ELF-1 (cell line): ENCODE results near the gene PKIG.
"Not testable (repeated sequence)": the region's sequence is repeated elsewhere in the genome, so short reads cannot be mapped to it uniquely, and the experiment has no call there.

Experiments used
- DNase-seq: peaks from one replicate; pipeline ENCODE4 v3.0.0-alpha.2; 2016; ENCODE audit warnings: low read depth, low spot score

PKIG gene

GRCh38 chr20:44582311-44583025, at the start of gene PKIG:
Gene PKIG, plus strand, starts transcription at chr20:44582579. Its CDS starts 31,978 bp downstream, at chr20:44614557.
- DNase-seq: no peak

GRCh38 chr20:44532981-44533331, 49.4 kb upstream of the PKIG start:
- no peak for DNase-seq

GRCh38 chr20:44533928-44534327, 48.5 kb upstream of the PKIG start:
- no peak for DNase-seq

GRCh38 chr20:44536175-44536574, 46.2 kb upstream of the PKIG start:
- no peak for DNase-seq

GRCh38 chr20:44537993-44538392, 44.4 kb upstream of the PKIG start:
- DNase-seq: no peak

- peak; percentile 49 for DNase-seq
Observed at GRCh38 chr20:44540834-44541233, 41.5 kb upstream of the PKIG start.

- no peak for DNase-seq
Observed at GRCh38 chr20:44541992-44542391, 40.4 kb upstream of the PKIG start.

GRCh38 chr20:44542890-44543289, 39.5 kb upstream of the PKIG start:
- no peak for DNase-seq

- no peak for DNase-seq
Observed at GRCh38 chr20:44543358-44543757, 39.0 kb upstream of the PKIG start.

GRCh38 chr20:44544263-44544662, 38.1 kb upstream of the PKIG start:
- no peak for DNase-seq

GRCh38 chr20:44547419-44547818, 35.0 kb upstream of the PKIG start:
- DNase-seq: no peak

- DNase-seq: no peak
Observed at GRCh38 chr20:44549123-44549522, 33.3 kb upstream of the PKIG start.

- no peak for DNase-seq
Observed at GRCh38 chr20:44552050-44552449, 30.3 kb upstream of the PKIG start.

GRCh38 chr20:44552568-44552949, 29.8 kb upstream of the PKIG start:
- no peak for DNase-seq

GRCh38 chr20:44552950-44553908, 29.1 kb upstream of the PKIG start:
- DNase-seq: no peak

GRCh38 chr20:44559302-44559701, 23.1 kb upstream of the PKIG start:
- DNase-seq: no peak

- no peak for DNase-seq
Observed at GRCh38 chr20:44560229-44560628, 22.1 kb upstream of the PKIG start.

- not testable (repeated sequence) for DNase-seq
Observed at GRCh38 chr20:44560818-44561217, 21.6 kb upstream of the PKIG start.

GRCh38 chr20:44561876-44562275, 20.5 kb upstream of the PKIG start:
- DNase-seq: no peak

GRCh38 chr20:44566018-44566417, 16.4 kb upstream of the PKIG start:
- no peak for DNase-seq

GRCh38 chr20:44566811-44567210, 15.6 kb upstream of the PKIG start:
- no peak for DNase-seq

GRCh38 chr20:44570367-44570766, 12.0 kb upstream of the PKIG start:
- DNase-seq: no peak
